Measurements from ENCODE around the gene CTSZ.
"Not testable (repeated sequence)": the region's sequence is repeated elsewhere in the genome, so short reads cannot be mapped to it uniquely, and the experiment has no call there.

CTSZ gene

GRCh38 chr20:59013031-59013951 lies 6.2 kb upstream of the CTSZ start:
- DNase-seq = no peak

GRCh38 chr20:59011874-59012157 lies 4.8 kb upstream of the CTSZ start:
- DNase-seq = not testable (repeated sequence)

DNA sequence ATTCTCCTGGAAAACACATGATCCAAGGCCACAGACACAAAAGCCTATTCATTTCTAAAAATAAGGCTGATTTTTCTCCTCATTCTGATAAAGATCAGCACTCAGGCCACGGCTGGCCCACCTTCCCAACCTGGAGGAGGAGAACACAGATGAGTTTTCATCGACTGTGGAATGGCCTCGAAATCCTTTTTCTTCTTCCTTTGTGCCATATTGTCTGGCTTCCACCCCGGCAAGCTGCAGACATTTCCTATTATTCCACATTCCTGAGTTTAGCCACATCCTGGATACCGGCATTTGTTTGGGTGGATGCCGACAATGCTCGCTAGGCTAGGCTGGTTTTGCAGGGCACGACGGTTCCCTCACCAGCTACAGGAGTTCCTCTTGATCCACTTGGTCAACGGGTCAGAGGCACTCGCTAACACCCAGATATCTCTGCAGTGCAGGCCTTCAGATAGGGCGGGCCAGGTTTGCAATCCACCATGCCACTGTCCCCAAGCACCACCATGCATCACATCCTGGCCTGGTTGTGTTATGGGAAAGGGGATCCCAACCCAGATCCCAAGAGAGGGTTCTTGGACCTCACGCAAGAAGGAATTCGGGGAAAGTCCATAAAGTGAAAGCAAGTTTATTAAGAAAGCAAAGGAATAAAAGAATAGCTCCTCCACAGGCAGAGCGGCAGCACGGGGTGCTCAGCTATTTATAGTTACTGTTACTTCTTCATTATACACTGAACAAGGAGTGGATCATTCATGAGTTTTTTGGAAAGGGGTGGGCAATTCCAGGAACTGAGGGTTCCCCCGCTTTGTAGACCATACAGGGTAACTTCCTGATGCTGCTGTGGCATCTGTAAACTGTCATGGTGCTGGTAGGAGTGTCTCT lies 4.2 kb upstream of the CTSZ start:
- DNase-seq = no peak

DNA sequence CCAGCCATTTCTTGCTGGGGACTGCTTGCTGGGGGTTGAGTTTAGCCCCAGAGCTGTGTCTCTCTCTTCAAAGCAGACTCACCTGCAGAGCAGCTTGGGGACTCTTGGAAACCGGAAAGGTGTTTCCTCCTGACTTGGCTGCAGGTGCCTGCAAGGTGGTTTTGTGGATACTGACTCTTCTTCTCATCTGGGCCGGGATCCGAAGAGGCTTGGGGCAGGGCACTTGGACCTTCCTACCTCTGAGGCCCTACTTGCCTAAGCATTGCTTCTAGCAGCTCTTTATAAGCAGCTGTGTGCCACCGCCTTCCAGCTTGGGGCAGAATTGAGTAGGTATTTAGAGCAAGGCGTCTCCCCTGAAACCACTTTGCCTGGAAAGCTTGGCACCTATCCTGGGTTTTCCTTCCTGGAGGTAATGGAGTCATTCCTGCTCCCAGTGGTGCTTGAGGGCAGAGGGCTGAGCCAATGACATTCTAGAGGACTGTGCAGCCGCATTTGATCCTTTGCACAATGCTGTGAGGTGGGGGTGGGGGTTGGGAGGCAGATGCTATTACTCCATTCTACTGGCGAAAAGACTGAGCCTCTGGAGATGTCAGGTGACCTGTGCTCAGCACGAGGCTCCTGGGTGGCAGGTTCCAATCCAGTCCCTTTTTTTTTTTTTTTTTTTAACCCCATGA lies 3.4 kb upstream of the CTSZ start:
- no peak for DNase-seq

DNA sequence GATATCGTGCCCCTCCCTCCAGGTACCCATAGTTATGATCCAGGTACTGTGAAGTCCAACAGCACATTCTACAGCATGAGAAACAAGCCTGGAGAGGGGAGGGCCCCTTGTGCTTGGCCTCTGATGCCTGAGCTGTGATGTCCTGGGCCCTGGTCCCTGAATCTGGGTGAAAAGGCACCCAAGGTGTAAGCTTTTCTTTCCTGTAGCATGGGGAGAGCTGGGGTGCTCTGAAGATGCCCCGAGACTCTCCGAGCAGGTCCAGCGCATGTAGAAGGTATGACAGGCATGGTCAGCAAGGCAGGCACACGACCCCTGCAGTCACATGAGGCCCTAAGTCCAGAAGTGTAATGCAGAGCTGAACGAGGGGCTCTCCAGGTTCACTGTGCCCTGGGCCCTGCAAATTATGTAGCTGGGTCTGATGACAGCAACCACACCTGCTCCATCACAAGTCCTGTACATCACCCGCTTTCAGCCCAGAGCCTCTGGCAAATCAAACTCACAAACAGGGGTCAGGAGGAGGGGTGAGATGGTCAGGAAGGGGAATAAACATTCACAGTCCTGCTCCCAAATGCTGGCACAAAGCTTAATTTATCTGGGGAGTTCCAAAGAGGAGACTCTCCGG lies 1.8 kb upstream of the CTSZ start:
- no peak for DNase-seq

GRCh38 chr20:59007665-59008511 lies 834 bp upstream of the CTSZ start:
- no peak for DNase-seq

DNA sequence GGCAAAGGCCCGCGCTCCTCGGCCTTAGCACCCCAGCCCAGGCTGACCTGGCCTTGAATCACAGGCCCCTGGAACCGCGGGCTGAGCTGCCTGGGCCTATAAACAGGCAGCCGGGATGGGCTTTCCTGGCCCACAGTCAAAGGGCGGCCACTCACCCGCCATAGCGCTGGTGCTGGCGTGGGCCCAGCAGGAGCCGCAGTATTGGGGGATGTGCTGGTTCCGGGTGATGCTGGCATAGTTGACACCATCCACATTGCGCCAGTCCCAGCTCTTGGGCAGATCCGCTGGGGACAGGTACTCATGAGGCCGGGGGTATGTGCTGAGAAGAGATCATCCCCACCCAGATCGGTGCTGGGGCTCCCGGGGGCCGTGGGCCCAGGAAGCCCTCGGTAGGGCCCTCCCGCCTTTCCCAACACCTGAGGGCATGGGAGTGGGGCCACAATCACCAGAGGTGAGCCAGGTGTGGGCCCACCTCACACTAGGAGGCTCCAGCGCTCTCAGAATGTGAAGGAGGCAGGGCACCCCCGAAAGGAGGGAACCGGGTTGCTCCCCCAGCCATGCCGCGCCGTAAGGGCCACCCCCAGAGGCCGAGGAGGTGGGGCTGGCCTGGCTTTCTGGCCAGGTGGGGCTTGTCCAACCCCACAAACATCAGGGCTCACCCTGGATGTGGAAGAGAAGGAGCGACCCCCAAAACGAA lies 739 bp downstream of the CTSZ start:
- no peak for DNase-seq

DNA sequence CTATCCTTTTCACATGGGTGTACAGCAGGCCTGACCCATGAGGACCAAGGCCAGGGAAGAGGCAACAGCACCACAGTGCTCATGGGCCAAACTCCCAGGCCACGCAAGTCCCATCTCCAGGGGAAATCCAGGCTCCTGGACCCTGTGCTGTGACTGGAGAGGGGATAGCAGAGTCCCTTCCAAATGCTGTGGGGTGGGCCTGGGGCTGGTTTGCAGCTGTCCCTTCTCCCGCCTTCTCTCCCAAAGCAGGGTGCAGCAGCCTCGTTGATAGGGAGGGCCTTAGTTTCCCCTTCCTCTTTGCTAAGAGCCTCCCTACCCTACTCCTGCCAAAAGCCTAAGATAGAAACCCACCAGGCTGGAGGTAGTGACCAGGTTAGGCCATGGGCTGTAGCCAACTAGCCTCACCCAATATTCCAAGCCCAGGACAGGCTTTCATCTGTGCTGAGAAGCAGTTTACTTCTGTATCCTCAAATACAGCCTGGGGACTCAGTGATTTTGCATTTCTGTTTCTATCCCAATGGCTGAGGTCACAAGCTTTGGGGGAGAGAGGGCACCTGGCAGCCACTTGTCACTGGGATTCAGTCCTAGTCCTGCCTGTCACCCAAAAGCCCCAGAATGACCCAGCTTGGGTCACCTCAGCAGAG lies 1.4 kb downstream of the CTSZ start:
- DNase-seq = no peak

DNA sequence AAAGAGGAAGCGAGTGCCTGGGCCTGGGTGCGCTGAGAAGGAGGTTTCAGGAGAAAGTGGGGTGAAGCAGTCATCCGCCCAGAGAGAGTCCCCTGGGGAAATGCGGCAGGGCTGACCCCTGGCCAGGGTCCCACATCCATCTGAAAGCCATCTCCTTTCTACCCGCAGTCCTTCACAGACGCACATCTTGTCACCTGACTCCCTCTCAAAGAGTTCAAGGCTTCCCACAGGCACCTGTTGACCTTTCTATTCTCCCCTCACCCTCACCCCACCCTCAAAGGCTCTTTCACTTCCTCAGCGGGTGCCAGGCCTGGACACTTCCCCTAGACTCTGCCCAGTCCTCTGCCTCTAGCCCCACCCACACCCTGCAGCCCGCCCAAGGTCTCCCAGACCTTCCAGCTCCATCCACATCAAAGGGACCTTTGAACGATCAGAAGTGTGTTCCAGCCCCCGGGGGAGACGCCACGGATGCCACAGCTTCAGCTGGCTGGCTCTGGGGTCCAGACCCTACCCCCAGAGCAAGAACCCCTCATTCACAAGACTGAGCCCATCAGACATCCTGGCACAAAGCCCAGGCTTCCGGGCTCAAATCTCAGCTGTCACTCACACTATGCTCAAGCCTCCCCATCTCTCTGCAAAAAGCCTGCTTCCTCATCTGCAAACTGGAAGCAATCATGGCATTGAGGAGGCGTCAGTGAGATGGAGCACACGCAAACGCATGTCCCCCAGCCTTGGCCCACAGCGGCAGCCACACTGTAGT lies 2.1 kb downstream of the CTSZ start:
- DNase-seq = no peak

DNA sequence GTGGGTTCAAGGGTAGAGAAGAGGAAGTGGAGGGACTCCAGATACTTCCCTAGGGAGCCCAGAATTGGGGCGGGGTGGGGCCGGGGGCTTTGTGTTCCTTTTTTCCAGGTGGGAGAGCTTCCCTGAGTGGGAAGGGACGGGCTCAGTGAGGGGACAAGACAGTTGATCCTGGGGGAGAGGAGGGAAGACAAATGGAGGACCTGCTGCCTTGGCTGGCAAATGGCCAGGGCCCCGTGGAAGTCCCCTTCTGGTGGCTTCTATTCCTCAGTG lies 2.6 kb downstream of the CTSZ start:
- DNase-seq = no peak

DNA sequence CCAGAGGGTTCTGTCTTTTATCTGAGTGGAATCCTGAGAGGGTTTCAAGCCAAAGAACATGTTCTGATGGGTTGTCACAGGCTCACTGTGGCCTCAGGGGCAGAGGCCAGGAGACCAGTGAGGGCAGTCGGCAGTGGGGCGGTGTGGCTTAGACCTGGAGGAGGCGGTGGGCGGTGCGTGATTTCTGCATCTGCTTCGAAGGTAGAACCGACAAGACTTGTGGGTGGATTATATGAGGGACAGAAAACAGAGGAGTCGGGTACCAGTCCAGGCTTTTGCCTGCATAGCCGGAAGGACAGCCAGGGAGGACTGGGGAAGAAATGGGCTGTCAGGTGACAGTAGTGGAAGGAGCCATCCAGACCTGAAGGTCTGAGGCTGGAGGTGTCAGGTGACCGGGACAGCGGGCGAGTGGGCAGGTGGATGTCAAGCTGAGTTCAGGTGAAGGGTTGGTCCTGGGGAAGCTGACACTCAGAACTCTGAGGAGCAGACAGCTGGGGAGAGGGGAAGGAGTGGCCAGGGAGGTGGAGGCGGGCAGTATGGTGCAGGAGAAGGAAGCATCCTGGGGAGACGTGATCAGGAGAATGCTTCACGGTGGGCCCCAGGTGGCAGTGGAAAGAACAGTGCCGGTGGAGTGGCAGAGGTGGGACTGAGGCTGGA lies 3.1 kb downstream of the CTSZ start:
- no peak for DNase-seq

GRCh38 chr20:59002874-59003399 lies 4.1 kb downstream of the CTSZ start:
- no peak for DNase-seq

DNA sequence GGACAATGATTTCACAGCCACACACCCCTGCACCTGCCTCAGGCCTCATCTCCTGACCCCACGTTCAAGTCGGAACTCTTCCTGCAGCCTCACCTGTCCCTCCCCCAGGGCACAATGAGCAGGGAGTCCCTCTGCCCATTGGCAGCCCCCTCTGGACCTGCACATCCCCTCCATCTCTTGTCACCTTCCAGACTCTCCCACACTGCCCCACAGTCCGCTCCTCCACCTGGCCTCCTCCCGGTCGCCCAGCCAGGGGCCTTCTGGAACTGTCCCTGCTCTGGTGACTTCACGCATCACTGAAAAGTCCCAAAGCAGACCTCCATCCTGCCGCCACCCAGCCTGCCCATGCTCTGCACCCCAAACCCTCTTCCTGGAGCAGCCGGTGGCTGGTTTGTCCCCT lies 4.7 kb downstream of the CTSZ start:
- no peak for DNase-seq

- DNase-seq = no peak
Measured at GRCh38 chr20:59001449-59002171, 5.4 kb downstream of the CTSZ start.

GRCh38 chr20:59001068-59001448 lies 6.0 kb downstream of the CTSZ start:
- no peak for DNase-seq

GRCh38 chr20:59000326-59000725 lies 6.7 kb downstream of the CTSZ start:
- no peak for DNase-seq

DNA sequence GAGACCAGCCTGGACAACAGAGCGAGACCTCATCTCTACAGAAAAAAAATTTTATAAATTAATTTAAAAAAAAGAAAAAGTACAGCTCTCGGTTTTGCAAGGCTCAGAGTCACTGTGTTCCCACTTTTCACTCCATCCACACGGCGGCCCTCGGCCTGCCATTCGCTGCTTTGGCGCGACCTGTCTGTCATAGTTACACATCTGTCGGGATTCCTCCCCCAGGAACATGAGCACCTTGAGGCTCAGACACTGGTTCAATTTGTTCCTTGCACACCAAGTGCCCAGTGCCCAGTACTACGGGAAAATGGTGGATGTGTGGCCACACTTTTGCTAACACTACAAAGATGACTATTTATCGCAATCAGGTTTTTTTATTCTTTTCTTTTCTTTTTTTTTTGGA lies 8.4 kb downstream of the CTSZ start:
- no peak for DNase-seq

GRCh38 chr20:58997141-58997770 lies 9.8 kb downstream of the CTSZ start:
- DNase-seq = no peak

- DNase-seq = no peak
Measured at GRCh38 chr20:58996226-58996611, 10.8 kb downstream of the CTSZ start.
